ENCODE results near the gene SPC25. TPM values are rescaled to one million over a fixed set of nuclear protein-coding genes. Genes with fewer than 3 reads are reported as not detected.

SPC25 gene
- total RNA-seq, 1 donor from 2014 or later: not detected

DNA sequence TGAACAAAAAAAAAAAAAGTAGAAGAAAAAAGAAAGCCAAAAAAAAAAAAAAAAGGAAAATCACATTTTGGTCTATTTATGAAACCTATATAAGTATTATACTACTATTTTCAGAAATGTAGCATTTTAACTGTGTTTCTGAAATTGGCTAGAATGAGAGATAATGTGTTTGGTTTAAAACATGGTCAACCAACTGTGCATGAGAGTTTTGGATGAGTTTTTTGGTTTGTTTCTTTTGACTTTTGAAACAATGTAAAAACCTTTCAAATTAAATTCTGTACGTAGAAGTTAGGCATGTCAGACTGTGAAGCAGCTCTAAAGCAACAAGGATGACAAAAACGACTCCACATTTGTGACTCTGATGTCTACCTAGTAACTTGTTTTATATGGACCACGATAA, 34.6 kb downstream of the SPC25 start:
- TF ChIP-seq, protein P1, sequence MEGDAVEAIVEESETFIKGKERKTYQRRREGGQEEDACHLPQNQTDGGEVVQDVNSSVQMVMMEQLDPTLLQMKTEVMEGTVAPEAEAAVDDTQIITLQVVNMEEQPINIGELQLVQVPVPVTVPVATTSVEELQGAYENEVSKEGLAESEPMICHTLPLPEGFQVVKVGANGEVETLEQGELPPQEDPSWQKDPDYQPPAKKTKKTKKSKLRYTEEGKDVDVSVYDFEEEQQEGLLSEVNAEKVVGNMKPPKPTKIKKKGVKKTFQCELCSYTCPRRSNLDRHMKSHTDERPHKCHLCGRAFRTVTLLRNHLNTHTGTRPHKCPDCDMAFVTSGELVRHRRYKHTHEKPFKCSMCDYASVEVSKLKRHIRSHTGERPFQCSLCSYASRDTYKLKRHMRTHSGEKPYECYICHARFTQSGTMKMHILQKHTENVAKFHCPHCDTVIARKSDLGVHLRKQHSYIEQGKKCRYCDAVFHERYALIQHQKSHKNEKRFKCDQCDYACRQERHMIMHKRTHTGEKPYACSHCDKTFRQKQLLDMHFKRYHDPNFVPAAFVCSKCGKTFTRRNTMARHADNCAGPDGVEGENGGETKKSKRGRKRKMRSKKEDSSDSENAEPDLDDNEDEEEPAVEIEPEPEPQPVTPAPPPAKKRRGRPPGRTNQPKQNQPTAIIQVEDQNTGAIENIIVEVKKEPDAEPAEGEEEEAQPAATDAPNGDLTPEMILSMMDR (IDR thresholded peaks at IDR 0.05): no peak
- no peaks in the 10 kb centered on the region for H3K36me3 ChIP-seq
- no peak overlapping the region for H3K27ac ChIP-seq
- DNase-seq (ENCODE audit: low spot score in 2 of 2): no peak
- no peaks in the 10 kb centered on the region for H3K4me1 ChIP-seq
- intact Hi-C loops (cut with DNase I): no loop called here
- no peaks in the 10 kb centered on the region for H3K27me3 ChIP-seq
- no peak overlapping the region for H3K4me3 ChIP-seq
- H3K9me3 ChIP-seq: no peaks in the 10 kb centered on the region

DNA sequence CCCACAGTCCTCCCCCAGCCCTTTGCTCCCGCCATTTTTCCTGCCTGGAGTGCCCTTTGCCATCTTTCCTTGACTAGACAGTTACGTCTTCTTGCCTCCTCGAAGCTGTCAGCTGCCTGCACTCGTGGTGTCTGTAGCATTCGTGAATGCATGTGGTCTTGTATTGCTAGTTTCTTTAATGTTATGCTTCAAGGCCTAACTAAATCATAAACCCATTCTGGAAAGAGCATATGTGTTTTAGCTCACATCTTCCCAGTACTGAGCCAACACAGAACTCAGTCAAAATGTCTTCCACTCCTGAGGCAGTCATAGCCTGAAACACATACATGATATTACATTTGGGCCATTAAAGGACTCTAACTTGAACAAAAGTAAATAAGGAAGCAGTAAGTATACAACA, 35.6 kb downstream of the SPC25 start:
- intact Hi-C loops (cut with DNase I): no loop called here
- TF ChIP-seq, protein P1 (IDR thresholded peaks at IDR 0.05): no peak
- H3K27ac ChIP-seq: no peak overlapping the region
- H3K9me3 ChIP-seq: no peaks in the 10 kb centered on the region
- no peaks in the 10 kb centered on the region for H3K36me3 ChIP-seq
- H3K4me1 ChIP-seq: no peaks in the 10 kb centered on the region
- H3K4me3 ChIP-seq: no peak overlapping the region
- H3K27me3 ChIP-seq: no peaks in the 10 kb centered on the region
- no peak for DNase-seq (ENCODE audit: low spot score in 2 of 2)

DNA sequence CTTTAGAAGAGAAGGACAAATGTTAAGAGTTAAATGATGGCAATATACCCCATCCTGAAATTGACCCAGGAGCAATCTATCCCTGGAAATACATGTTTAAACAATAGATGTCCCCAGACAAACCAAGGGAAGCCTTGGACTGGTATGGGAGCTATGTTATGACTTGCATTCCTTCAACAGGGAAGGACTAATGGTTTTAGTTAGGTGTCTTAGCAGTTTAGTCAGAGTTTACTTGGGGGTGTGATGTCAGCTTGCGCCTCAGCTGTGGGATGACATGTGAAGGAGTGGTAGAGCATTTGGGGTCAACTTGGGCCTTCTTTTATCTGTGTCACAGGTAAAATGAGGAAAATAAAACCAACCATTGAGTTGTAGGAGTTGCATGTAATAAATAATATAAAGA, 36.8 kb downstream of the SPC25 start:
- TF ChIP-seq, protein P1 (IDR thresholded peaks at IDR 0.05): no peak
- no peak for DNase-seq (ENCODE audit: low spot score in 2 of 2)
- Histone ChIP-seq H3K27ac (no peak overlapping the region), H3K36me3 (no peaks in the 10 kb centered on the region), H3K9me3 (no peaks in the 10 kb centered on the region), H3K27me3 (no peaks in the 10 kb centered on the region), H3K4me1 (no peaks in the 10 kb centered on the region), H3K4me3 (no peak overlapping the region)
- intact Hi-C loops (cut with DNase I): no loop called here

DNA sequence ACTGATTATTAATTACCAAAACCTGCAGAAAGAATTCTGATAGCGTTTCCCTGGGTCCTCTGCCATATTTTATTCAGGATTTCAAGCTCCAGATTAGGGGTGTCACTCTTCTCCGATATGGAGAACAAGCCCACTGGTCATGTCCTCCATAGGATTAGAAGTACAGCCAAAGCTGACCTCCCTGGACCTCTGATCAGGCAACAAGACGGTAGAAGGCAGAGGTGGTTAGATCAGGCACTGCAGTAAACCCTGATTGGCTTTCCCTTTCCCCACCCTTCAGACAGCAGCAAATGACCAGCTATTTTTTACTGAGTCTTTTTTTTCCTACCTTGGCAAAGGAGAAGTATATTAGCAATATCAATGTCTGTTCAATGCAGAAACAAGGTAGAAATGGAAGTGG, 37.7 kb downstream of the SPC25 start:
- no peak for DNase-seq (ENCODE audit: low spot score in 2 of 2)
- H3K27ac ChIP-seq: no peak overlapping the region
- no peak overlapping the region for H3K4me3 ChIP-seq
- no peaks in the 10 kb centered on the region for H3K9me3 ChIP-seq
- intact Hi-C loops (cut with DNase I): no loop called here
- TF ChIP-seq, protein P1 (IDR thresholded peaks at IDR 0.05): no peak
- H3K36me3 ChIP-seq: no peaks in the 10 kb centered on the region
- no peaks in the 10 kb centered on the region for H3K27me3 ChIP-seq
- no peaks in the 10 kb centered on the region for H3K4me1 ChIP-seq

DNA sequence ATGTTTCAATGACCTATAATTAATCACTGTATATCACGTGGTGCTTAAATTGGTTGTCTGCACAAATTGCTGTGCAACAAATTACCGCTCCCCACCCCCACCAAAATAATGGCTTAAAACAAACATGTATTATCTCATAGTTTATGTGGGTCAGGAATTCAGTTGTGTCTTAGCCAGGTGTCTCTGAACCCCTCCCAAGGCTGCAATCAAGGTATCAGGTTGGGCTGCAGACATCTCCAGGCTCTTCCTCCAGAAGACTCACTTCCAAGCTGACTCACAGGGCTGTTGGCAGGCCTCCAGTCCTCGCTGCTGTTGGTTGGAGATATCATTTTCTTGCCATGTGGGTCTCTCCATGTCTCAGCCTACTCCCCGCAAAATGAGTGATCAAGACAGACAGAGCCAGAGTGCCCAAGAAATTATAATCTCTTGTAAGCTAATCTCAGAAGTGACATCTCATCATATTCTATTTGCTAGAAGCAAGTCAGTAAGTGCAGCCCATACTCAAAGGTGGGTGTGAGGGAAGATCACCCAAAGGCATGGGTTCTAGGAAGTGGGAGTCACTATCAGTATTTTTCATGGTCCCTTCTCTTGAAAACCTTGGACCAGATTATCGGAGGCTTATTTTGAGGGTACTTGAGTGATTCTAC, 38.4 kb downstream of the SPC25 start:
- TF ChIP-seq, protein P1 (IDR thresholded peaks at IDR 0.05): no peak
- no peak for DNase-seq (ENCODE audit: low spot score in 2 of 2)
- intact Hi-C loops (cut with DNase I): no loop called here

DNA sequence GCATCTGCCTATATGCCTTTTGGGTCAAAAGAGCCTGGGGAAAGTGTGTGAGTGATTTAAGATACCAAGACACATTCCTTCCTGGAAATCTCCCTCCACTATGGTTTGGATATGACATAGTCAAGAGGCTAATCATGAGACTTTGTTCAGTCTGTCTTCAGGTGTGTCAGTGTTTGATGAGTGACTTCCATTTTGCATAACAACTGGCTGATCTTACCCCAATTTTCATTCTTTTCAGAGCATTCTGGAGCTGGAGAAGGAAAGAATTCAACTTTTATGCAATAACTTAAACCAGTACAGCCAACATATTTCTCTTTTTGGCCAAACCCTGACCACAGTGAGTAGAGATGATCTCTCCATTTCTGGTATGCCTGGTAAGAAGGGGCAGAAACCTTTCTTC, 39.4 kb downstream of the SPC25 start:
- no peak overlapping the region for H3K4me3 ChIP-seq
- H3K4me1 ChIP-seq: no peaks in the 10 kb centered on the region
- TF ChIP-seq, protein P1 (IDR thresholded peaks at IDR 0.05): no peak
- no peak for DNase-seq (ENCODE audit: low spot score in 2 of 2)
- no peaks in the 10 kb centered on the region for H3K9me3 ChIP-seq
- no peak overlapping the region for H3K27ac ChIP-seq
- intact Hi-C loops (cut with DNase I): no loop called here
- no peaks in the 10 kb centered on the region for H3K36me3 ChIP-seq
- H3K27me3 ChIP-seq: no peaks in the 10 kb centered on the region

More for the DNA sequence above, 38.4 kb downstream of the SPC25 start:
- H3K27ac ChIP-seq: no peak overlapping the region
- no peaks in the 10 kb centered on the region for H3K36me3 ChIP-seq
- no peaks in the 10 kb centered on the region for H3K27me3 ChIP-seq
- H3K9me3 ChIP-seq: no peaks in the 10 kb centered on the region
- no peak overlapping the region for H3K4me3 ChIP-seq
- H3K4me1 ChIP-seq: no peaks in the 10 kb centered on the region
